ENCODE measurements around the gene SHKBP1. TPM values are rescaled to one million over a fixed set of nuclear protein-coding genes. Genes with fewer than 3 reads are reported as not detected.

Gene SHKBP1
- total and polyA plus RNA-seq, 2 donors (not counting 1 experiment from before 2014, with no cell fraction given): 179 to 227 TPM

- Mint-ChIP-seq H3K4me3 (peak overlapping the region; percentile 61), H3K4me1 (peaks cover 50% of the 10 kb centered on the region), H3K9me3 (ENCODE audit: insufficient read depth) (no peaks in the 10 kb centered on the region), H3K27ac (peak overlapping the region; percentile 50), H3K27me3 (peaks cover 35% of the 10 kb centered on the region)
- intact Hi-C loops (cut with micrococcal nuclease): loop anchor here (1.0 kb wide), 4 partner anchors 23 to 70 kb away; partner anchors contain the start of gene SHKBP1
- DNase-seq (no peak), ATAC-seq (ENCODE audit: low read depth) (no peak)
- no peak overlapping the region for H3K9ac ChIP-seq (ENCODE audit: low read length)
- no peaks in the 10 kb centered on the region for H3K36me3 ChIP-seq (replicated peaks in 1 of 2; ENCODE audit: control extremely low read depth in 1 of 2, control insufficient read depth in 1 of 2, extremely low read depth in 1 of 2, insufficient read depth in 2 of 2, low read length in 1 of 2)
- peaks cover 65 to 71% of the 10 kb centered on the region in 2 donors for H3K4me1 ChIP-seq (ENCODE audit: control insufficient read depth in 2 of 2, insufficient read depth in 2 of 2, low read length in 2 of 2)
- peak; percentile 3 for TF ChIP-seq EZH2 (IDR thresholded peaks at IDR 0.05; ENCODE audit: borderline replicate concordance, insufficient read depth, low read depth, low read length, poor library complexity, severe bottlenecking)
- TF ChIP-seq CTCF (IDR thresholded peaks at IDR 0.05): peak; percentile 32
- no peak overlapping the region for H3K4me3 ChIP-seq (ENCODE audit: control extremely low read depth in 1 of 5, extremely low read depth in 1 of 5, insufficient read depth in 1 of 5, low read depth in 2 of 5, low read length in 4 of 5)
- peak overlapping the region; percentile 87 for H3K4me2 ChIP-seq (replicated peaks; ENCODE audit: low read depth, low read length, poor library complexity, severe bottlenecking)
- H3K79me2 ChIP-seq (ENCODE audit: control insufficient read depth, insufficient read depth, low read length): no peaks in the 10 kb centered on the region
- POLR2A ChIA-PET: interaction anchor here (1.3 kb wide), 1 partner anchor 28 kb away, joined by 3 read pairs; no protein-coding TSS in a partner anchor
- no peak overlapping the region for H3K27ac ChIP-seq (ENCODE audit: low read length in 2 of 2)
- H3K27me3 ChIP-seq (replicated peaks in 1 of 4; ENCODE audit: control extremely low read depth in 1 of 4, control insufficient read depth in 3 of 4, insufficient read depth in 4 of 4, low read length in 3 of 4): peaks cover 0 to 69% (median 40%) of the 10 kb centered on the region in 4 experiments
- H4K20me1 ChIP-seq (ENCODE audit: control insufficient read depth, insufficient read depth, low read length, poor library complexity, severe bottlenecking): no peaks in the 10 kb centered on the region
- CTCF ChIA-PET: interaction anchor here (0.9 to 8.6 kb wide), 14 partner anchors 11 to 459 kb away, joined by 3 to 84 read pairs (median 9); no protein-coding TSS in a partner anchor
- H2AFZ ChIP-seq (ENCODE audit: insufficient read depth, low read depth, low read length, poor library complexity, severe bottlenecking): no peak overlapping the region
- peaks cover 0 to 22% (median 0%) of the 10 kb centered on the region in 3 donors for H3K9me3 ChIP-seq (ENCODE audit: control extremely low read depth in 1 of 3, control insufficient read depth in 2 of 3, insufficient read depth in 1 of 3, low read length in 2 of 3)
- 20% methylated on average over 5 of the region's 15 CpGs for WGBS (ENCODE audit: insufficient coverage)
Measured at GRCh38 chr19:40598918-40599307, 22.2 kb downstream of the SHKBP1 start.

GRCh38 chr19:40599331-40599901 is 22.7 kb downstream of the SHKBP1 start:
- Histone ChIP-seq H3K9me3 (ENCODE audit: control extremely low read depth in 1 of 3, control insufficient read depth in 2 of 3, insufficient read depth in 1 of 3, low read length in 2 of 3) (peaks cover 0 to 26% (median 0%) of the 10 kb centered on the region in 3 donors), H3K27ac (ENCODE audit: low read length in 2 of 2) (no peak overlapping the region), H3K27me3 (replicated peaks in 1 of 4; ENCODE audit: control extremely low read depth in 1 of 4, control insufficient read depth in 3 of 4, insufficient read depth in 4 of 4, low read length in 3 of 4) (peaks cover 0 to 72% (median 40%) of the 10 kb centered on the region in 4 experiments), H3K9ac (ENCODE audit: low read length) (no peak overlapping the region), H4K20me1 (ENCODE audit: control insufficient read depth, insufficient read depth, low read length, poor library complexity, severe bottlenecking) (no peaks in the 10 kb centered on the region), H3K36me3 (replicated peaks in 1 of 2; ENCODE audit: control extremely low read depth in 1 of 2, control insufficient read depth in 1 of 2, extremely low read depth in 1 of 2, insufficient read depth in 2 of 2, low read length in 1 of 2) (no peaks in the 10 kb centered on the region), H3K4me2 (replicated peaks; ENCODE audit: low read depth, low read length, poor library complexity, severe bottlenecking) (peak overlapping the region; percentile 87), H3K4me3 (ENCODE audit: control extremely low read depth in 1 of 5, extremely low read depth in 1 of 5, insufficient read depth in 1 of 5, low read depth in 2 of 5, low read length in 4 of 5) (no peak overlapping the region), H3K79me2 (ENCODE audit: control insufficient read depth, insufficient read depth, low read length) (no peaks in the 10 kb centered on the region), H3K4me1 (ENCODE audit: control insufficient read depth in 2 of 2, insufficient read depth in 2 of 2, low read length in 2 of 2) (peaks cover 70 to 76% of the 10 kb centered on the region in 2 donors), H2AFZ (ENCODE audit: insufficient read depth, low read depth, low read length, poor library complexity, severe bottlenecking) (peak overlapping the region; percentile 32)
- POLR2A ChIA-PET: interaction anchor here (1.3 to 1.5 kb wide), 2 partner anchors 14 to 29 kb away, joined by 3 to 7 read pairs; no protein-coding TSS in a partner anchor
- ATAC-seq (ENCODE audit: low read depth): no peak
- Mint-ChIP-seq H3K9me3 (ENCODE audit: insufficient read depth) (no peaks in the 10 kb centered on the region), H3K27me3 (peaks cover 35% of the 10 kb centered on the region), H3K4me1 (peaks cover 55% of the 10 kb centered on the region), H3K27ac (peak overlapping the region; percentile 50), H3K4me3 (peak overlapping the region; percentile 61)
- CTCF ChIA-PET: interaction anchor here (1.3 to 8.6 kb wide), 15 partner anchors 10 to 303 kb away, joined by 3 to 84 read pairs (median 10); no protein-coding TSS in a partner anchor
- WGBS (ENCODE audit: insufficient coverage): under 1% methylated on average over 9 of the region's 9 CpGs
- DNase-seq: peak; percentile 52
- TF ChIP-seq CTCF (IDR thresholded peaks at IDR 0.05) (no peak), EZH2 (IDR thresholded peaks at IDR 0.05; ENCODE audit: borderline replicate concordance, insufficient read depth, low read depth, low read length, poor library complexity, severe bottlenecking) (no peak)
- intact Hi-C loops (cut with micrococcal nuclease): loop anchor here (1.0 kb wide), 1 partner anchor 35 kb away; no protein-coding TSS in a partner anchor
